ENCODE data around the gene CAB39. TPM values are rescaled to one million over a fixed set of nuclear protein-coding genes. Genes with fewer than 3 reads are reported as not detected.

Gene CAB39
- total and polyA plus RNA-seq, 2 donors (not counting 3 experiments of a cell fraction or from before 2014, with no cell fraction given), result 25.7 to 53.7 TPM

- no peaks in the 10 kb centered on the region for H3K9me3 ChIP-seq (replicated peaks; ENCODE audit: control insufficient read depth, insufficient read depth, low read length)
- H3K27me3 ChIP-seq (ENCODE audit: control insufficient read depth in 2 of 2, insufficient read depth in 2 of 2, low read length in 2 of 2), result no peaks in the 10 kb centered on the region
- ChIA-PET POLR2A (interaction anchor here (0.5 to 1.0 kb wide), 2 partner anchors 9 to 139 kb away, joined by 3 read pairs; no protein-coding TSS in a partner anchor), CTCF (interaction anchor here (1.1 kb wide), 1 partner anchor 23 kb away, joined by 3 read pairs; no protein-coding TSS in a partner anchor)
- no peaks in the 10 kb centered on the region for H3K9me1 ChIP-seq (replicated peaks; ENCODE audit: control insufficient read depth, extremely low read depth, insufficient read depth, low read length)
- H3K4me3 ChIP-seq (replicated peaks in 1 of 3; ENCODE audit: insufficient read depth in 1 of 3, low read depth in 1 of 3, low read length in 3 of 3), result no peak overlapping the region
- H2AFZ ChIP-seq (ENCODE audit: low read depth, low read length), result no peak overlapping the region
- no peak overlapping the region for H3K27ac ChIP-seq (ENCODE audit: insufficient read depth, low read depth, low read length)
- TF ChIP-seq POLR2A (IDR thresholded peaks at IDR 0.05; ENCODE audit: low read depth, low read length) (no peak), CTCF (IDR thresholded peaks at IDR 0.05; ENCODE audit: extremely low read depth in 1 of 2, insufficient read depth in 1 of 2, low read depth in 1 of 2, low read length in 2 of 2) (no peak), FOS (IDR thresholded peaks at IDR 0.05; ENCODE audit: borderline replicate concordance, insufficient read depth, low read length) (no peak), POLR2AphosphoS5 (IDR thresholded peaks at IDR 0.05; ENCODE audit: insufficient read depth, low read depth, low read length) (no peak), JUN (IDR thresholded peaks at IDR 0.05; ENCODE audit: borderline replicate concordance, insufficient read depth, insufficient read length, low read depth) (no peak), MAX (IDR thresholded peaks at IDR 0.05; ENCODE audit: insufficient read depth, insufficient read length) (no peak), MYC (IDR thresholded peaks at IDR 0.05; ENCODE audit: low read depth, low read length) (no peak), GATA2 (IDR thresholded peaks at IDR 0.05; ENCODE audit: insufficient read depth, insufficient read length, low read depth, low read length) (no peak), EZH2 (IDR thresholded peaks at IDR 0.05; ENCODE audit: borderline replicate concordance, low read depth, low read length, severe bottlenecking) (no peak)
- dilution Hi-C loops (cut with MboI; ENCODE audit: extremely low pct_ligation_motif_present, low sequenced_read_pairs), result no loop called here
- no TSS peak for BruUV-seq (replicated peaks)
- no peak overlapping the region for H3K9ac ChIP-seq (replicated peaks; ENCODE audit: extremely low read depth, insufficient read depth, low read length)
- H3K4me1 ChIP-seq (ENCODE audit: control insufficient read depth, extremely low read depth, insufficient read depth, low read length), result no peaks in the 10 kb centered on the region
- intact Hi-C loops (cut with micrococcal nuclease), result no loop called here
- H3K36me3 ChIP-seq (ENCODE audit: control insufficient read depth in 2 of 2, extremely low read depth in 1 of 2, insufficient read depth in 2 of 2, low read length in 2 of 2), result peaks cover 2 to 3% of the 10 kb centered on the region in 2 experiments
- no peak overlapping the region for H3K4me2 ChIP-seq (ENCODE audit: insufficient read depth, low read length)
- H3K79me2 ChIP-seq (ENCODE audit: control insufficient read depth, insufficient read depth, low read length), result peaks cover 70% of the 10 kb centered on the region
- FAIRE-seq (peak; percentile 37), DNase-seq (ENCODE audit: low read depth, low spot score) (no peak)
- no peaks in the 10 kb centered on the region for H4K20me1 ChIP-seq (replicated peaks; ENCODE audit: control insufficient read depth, extremely low read depth, insufficient read depth, low read length)
Measured at GRCh38 chr2:230784795-230785194, 72.2 kb downstream of the CAB39 start.

Data from endothelial cell of umbilical vein (primary cell).